ENCODE measurements around the gene ZDHHC16. TPM values are rescaled to one million over a fixed set of nuclear protein-coding genes. Genes with fewer than 3 reads are reported as not detected.

The ZDHHC16 gene
- total and polyA plus RNA-seq, 10 donors: 14.0 to 26.1 (median 24.9) TPM

DNA sequence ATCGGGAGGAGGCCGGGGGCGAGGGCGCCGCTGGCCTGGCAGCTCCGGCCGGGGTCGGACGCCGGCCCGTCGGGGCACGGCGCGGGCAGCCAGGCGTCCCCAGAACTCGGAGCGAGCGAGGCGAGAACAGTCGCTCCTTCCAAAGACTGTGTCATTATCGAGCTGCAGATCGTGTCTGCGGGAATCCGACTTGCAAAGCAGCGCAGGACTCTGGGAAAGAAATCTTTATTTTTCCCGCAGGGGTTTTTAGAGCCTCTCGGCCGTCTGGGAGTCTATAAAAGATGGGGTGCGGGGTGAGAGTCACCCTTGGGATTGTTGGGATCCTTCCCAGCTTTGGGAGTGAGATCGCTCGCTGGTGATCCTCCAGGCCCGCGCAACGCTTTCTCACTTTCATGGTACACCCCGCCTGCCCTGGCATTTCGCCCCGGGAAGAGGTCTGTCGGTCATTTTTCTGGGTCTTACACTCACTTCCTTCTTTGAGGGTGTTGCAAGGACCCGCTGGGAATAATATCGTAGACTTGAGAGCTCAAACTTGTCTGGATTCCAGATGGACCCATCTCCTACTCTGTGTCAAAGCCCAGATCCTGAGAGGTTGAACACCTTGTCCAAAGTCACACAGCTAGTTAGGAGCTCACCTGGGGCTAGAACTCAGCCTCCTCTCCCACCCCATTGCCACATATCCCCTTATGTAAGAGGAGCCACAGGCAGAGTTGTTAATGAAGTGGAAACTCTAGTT is 53.8 kb downstream of the ZDHHC16 start:
- H3K4me3 ChIP-seq: peak overlapping the region; percentile 79 to 99 (median 96)
- H3K27ac ChIP-seq: peak overlapping the region; percentile 88 to 98 (median 94)
- H3K4me1 ChIP-seq: peaks cover 15 to 69% (median 44%) of the 10 kb centered on the region in 6 donors
- 2 to 4% (median 3%) methylated on average over 29 to 41 of the region's 41 CpGs for WGBS, 5 donors
- H3K36me3 ChIP-seq: no peaks in the 10 kb centered on the region
- DNase-seq: peak; percentile 84
- intact Hi-C loops (cut with DNase I; ENCODE audit: low total_unique reads): no loop called here
- no peaks in the 10 kb centered on the region for H3K9me3 ChIP-seq
- H3K27me3 ChIP-seq (replicated peaks in 1 of 7): peaks cover 0 to 23% (median 0%) of the 10 kb centered on the region in 7 donors
- TF ChIP-seq CTCF (IDR thresholded peaks at IDR 0.05 in 8 of 11, conservative IDR thresholded peaks at IDR 0.05 in 3 of 11) (no peak), POLR2A (IDR thresholded peaks at IDR 0.05) (no peak), POLR2AphosphoS5 (IDR thresholded peaks at IDR 0.05) (no peak)

DNA sequence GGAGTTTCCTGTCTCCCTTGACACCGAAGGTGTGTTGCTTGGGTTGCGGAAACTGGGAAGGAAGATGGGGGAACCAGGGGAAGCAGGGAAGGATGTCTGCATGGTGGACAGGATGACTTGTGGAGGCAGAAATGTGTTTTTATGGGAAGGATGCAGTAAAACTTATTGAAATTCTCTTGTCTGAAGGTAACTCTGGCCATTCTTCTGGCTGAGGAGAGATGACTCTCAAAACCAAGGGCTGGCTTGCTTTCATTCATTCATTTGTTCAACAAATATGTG is 54.3 kb downstream of the ZDHHC16 start:
- Histone ChIP-seq H3K4me3 (peak overlapping the region in 5 of 8 donors; percentile 85 to 99 (median 97)), H3K27me3 (replicated peaks in 1 of 7) (peaks cover 0 to 23% (median 0%) of the 10 kb centered on the region in 7 donors), H3K36me3 (no peaks in the 10 kb centered on the region), H3K27ac (peak overlapping the region in 7 of 8 donors; percentile 90 to 98 (median 94)), H3K9me3 (no peaks in the 10 kb centered on the region), H3K4me1 (peaks cover 13 to 65% (median 39%) of the 10 kb centered on the region in 6 donors)
- DNase-seq: no peak
- intact Hi-C loops (cut with DNase I; ENCODE audit: low total_unique reads): no loop called here
- WGBS, 5 donors: 26 to 52% (median 42%) methylated on average over 2 of the region's 2 CpGs
- TF ChIP-seq POLR2AphosphoS5 (IDR thresholded peaks at IDR 0.05) (peak in 1 of 3 donors; percentile 76), POLR2A (IDR thresholded peaks at IDR 0.05) (no peak)

DNA sequence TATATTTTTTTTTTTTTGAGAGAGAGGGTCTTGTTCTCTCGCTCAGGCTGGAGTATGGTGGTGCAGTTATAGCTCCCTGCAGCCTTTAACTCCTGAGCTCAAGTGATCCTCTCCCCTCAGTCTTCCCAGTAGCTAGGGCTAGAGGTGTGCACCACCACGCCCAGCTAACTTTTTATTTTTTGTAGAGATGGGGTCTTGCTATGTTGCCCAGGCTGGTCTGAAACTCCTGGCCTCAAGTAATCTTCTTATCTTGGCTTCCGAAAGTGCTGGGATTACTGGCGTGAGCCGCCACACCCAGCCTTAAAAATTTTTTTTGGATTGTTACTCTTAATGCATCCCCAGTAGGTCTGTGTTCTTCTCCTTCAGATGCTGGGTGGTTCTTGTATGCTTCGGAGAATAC is 56.9 kb downstream of the ZDHHC16 start:
- H3K27ac ChIP-seq: peak overlapping the region in 1 of 8 donors; percentile 13
- no peaks in the 10 kb centered on the region for H3K36me3 ChIP-seq
- peaks cover 0 to 27% (median 0%) of the 10 kb centered on the region in 7 donors for H3K27me3 ChIP-seq (replicated peaks in 1 of 7)
- DNase-seq: no peak
- H3K9me3 ChIP-seq: no peaks in the 10 kb centered on the region
- peaks cover 0 to 49% (median 15%) of the 10 kb centered on the region in 6 donors for H3K4me1 ChIP-seq
- 88 to 97% (median 94%) methylated on average over 6 of the region's 6 CpGs for WGBS, 5 donors
- intact Hi-C loops (cut with DNase I; ENCODE audit: low total_unique reads): no loop called here
- no peak for TF ChIP-seq CTCF (IDR thresholded peaks at IDR 0.05 in 8 of 11, conservative IDR thresholded peaks at IDR 0.05 in 3 of 11)
- no peak for TF ChIP-seq POLR2AphosphoS5 (IDR thresholded peaks at IDR 0.05)
- no peak for TF ChIP-seq POLR2A (IDR thresholded peaks at IDR 0.05)
- H3K4me3 ChIP-seq: no peak overlapping the region

GRCh38 chr10:97503406-97503805 is 57.4 kb downstream of the ZDHHC16 start:
- WGBS, 5 donors: 47 to 87% (median 54%) methylated on average over 3 of the region's 3 CpGs
- DNase-seq: peak; percentile 63
- H3K27me3 ChIP-seq (replicated peaks in 1 of 7): peaks cover 0 to 27% (median 0%) of the 10 kb centered on the region in 7 donors
- H3K9me3 ChIP-seq: no peaks in the 10 kb centered on the region
- TF ChIP-seq POLR2A (IDR thresholded peaks at IDR 0.05) (no peak), CTCF (IDR thresholded peaks at IDR 0.05 in 8 of 11, conservative IDR thresholded peaks at IDR 0.05 in 3 of 11) (no peak), POLR2AphosphoS5 (IDR thresholded peaks at IDR 0.05) (no peak)
- peak overlapping the region in 1 of 8 donors; percentile 13 for H3K27ac ChIP-seq
- no peaks in the 10 kb centered on the region for H3K36me3 ChIP-seq
- H3K4me3 ChIP-seq: no peak overlapping the region
- intact Hi-C loops (cut with DNase I; ENCODE audit: low total_unique reads): no loop called here
- H3K4me1 ChIP-seq: peaks cover 0 to 49% (median 15%) of the 10 kb centered on the region in 6 donors

Measured in spleen (tissue), 11 donors.